ENCODE data around the gene KRTAP10-1. TPM values are rescaled to one million over a fixed set of nuclear protein-coding genes. Genes with fewer than 3 reads are reported as not detected.
"Not testable (repeated sequence)": the region's sequence is repeated elsewhere in the genome, so short reads cannot be mapped to it uniquely, and the experiment has no call there.

The KRTAP10-1 gene
- total and polyA plus RNA-seq, 4 donors = not detected

GRCh38 chr21:44507673-44508425, 32.1 kb downstream of the KRTAP10-1 start:
- Histone ChIP-seq H3K27ac (ENCODE audit: low read depth, low read length) (no peak overlapping the region), H3K27me3 (ENCODE audit: control insufficient read depth, insufficient read depth, low read length) (peaks cover 4% of the 10 kb centered on the region), H3K4me1 (ENCODE audit: control insufficient read depth, insufficient read depth, low read length) (peaks cover 19% of the 10 kb centered on the region), H3K4me3 (ENCODE audit: low read depth, low read length) (no peak overlapping the region), H3K9me3 (ENCODE audit: control insufficient read depth, insufficient read depth, low read length) (no peaks in the 10 kb centered on the region), H3K36me3 (ENCODE audit: control insufficient read depth, insufficient read depth, low read length) (no peaks in the 10 kb centered on the region)
- 82% methylated on average over 13 of the region's 26 CpGs for WGBS (ENCODE audit: insufficient coverage)
- no peak for DNase-seq (ENCODE audit: low read depth in 4 of 6, low spot score in 6 of 6)

- H3K4me3 ChIP-seq (ENCODE audit: low read depth, low read length) = no peak overlapping the region
- no peak overlapping the region for H3K27ac ChIP-seq (ENCODE audit: low read depth, low read length)
- peaks cover 4% of the 10 kb centered on the region for H3K27me3 ChIP-seq (ENCODE audit: control insufficient read depth, insufficient read depth, low read length)
- H3K36me3 ChIP-seq (ENCODE audit: control insufficient read depth, insufficient read depth, low read length) = peaks cover 2% of the 10 kb centered on the region
- H3K4me1 ChIP-seq (ENCODE audit: control insufficient read depth, insufficient read depth, low read length) = peaks cover 22% of the 10 kb centered on the region
- DNase-seq (ENCODE audit: low read depth in 4 of 6, low spot score in 6 of 6) = no peak
- no peaks in the 10 kb centered on the region for H3K9me3 ChIP-seq (ENCODE audit: control insufficient read depth, insufficient read depth, low read length)
- WGBS (ENCODE audit: insufficient coverage) = 88% methylated on average over 43 of the region's 44 CpGs
These were observed 33.4 kb downstream of the KRTAP10-1 start for GRCh38 chr21:44506279-44507255.

- Histone ChIP-seq H3K27me3 (ENCODE audit: control insufficient read depth, insufficient read depth, low read length) (peaks cover 4% of the 10 kb centered on the region), H3K27ac (ENCODE audit: low read depth, low read length) (no peak overlapping the region), H3K4me1 (ENCODE audit: control insufficient read depth, insufficient read depth, low read length) (peaks cover 24% of the 10 kb centered on the region), H3K9me3 (ENCODE audit: control insufficient read depth, insufficient read depth, low read length) (no peaks in the 10 kb centered on the region), H3K36me3 (ENCODE audit: control insufficient read depth, insufficient read depth, low read length) (peaks cover 2% of the 10 kb centered on the region), H3K4me3 (ENCODE audit: low read depth, low read length) (no peak overlapping the region)
- WGBS (ENCODE audit: insufficient coverage) = 51% methylated on average over 16 of the region's 16 CpGs
- peak in 2 of 6 donors; percentile 24 to 26 for DNase-seq (ENCODE audit: low read depth in 4 of 6, low spot score in 6 of 6)
These were observed 34.2 kb downstream of the KRTAP10-1 start for GRCh38 chr21:44505673-44506278.

- Histone ChIP-seq H3K36me3 (ENCODE audit: control insufficient read depth, insufficient read depth, low read length) (peaks cover 8% of the 10 kb centered on the region), H3K4me1 (ENCODE audit: control insufficient read depth, insufficient read depth, low read length) (peaks cover 15% of the 10 kb centered on the region), H3K4me3 (ENCODE audit: low read depth, low read length) (no peak overlapping the region), H3K27ac (ENCODE audit: low read depth, low read length) (no peak overlapping the region), H3K9me3 (ENCODE audit: control insufficient read depth, insufficient read depth, low read length) (no peaks in the 10 kb centered on the region), H3K27me3 (ENCODE audit: control insufficient read depth, insufficient read depth, low read length) (no peaks in the 10 kb centered on the region)
- no peak for DNase-seq (ENCODE audit: low read depth in 4 of 6, low spot score in 6 of 6)
- WGBS (ENCODE audit: insufficient coverage) = 82% methylated on average over 20 of the region's 20 CpGs
These were observed 36.0 kb downstream of the KRTAP10-1 start for GRCh38 chr21:44503901-44504399.

GRCh38 chr21:44503006-44503889, 36.7 kb downstream of the KRTAP10-1 start:
- not testable (repeated sequence) for H3K9me3 ChIP-seq (ENCODE audit: control insufficient read depth, insufficient read depth, low read length); H3K36me3 ChIP-seq (ENCODE audit: control insufficient read depth, insufficient read depth, low read length); H3K4me3 ChIP-seq (ENCODE audit: low read depth, low read length); H3K27ac ChIP-seq (ENCODE audit: low read depth, low read length); DNase-seq (ENCODE audit: low read depth in 4 of 6, low spot score in 6 of 6); H3K27me3 ChIP-seq (ENCODE audit: control insufficient read depth, insufficient read depth, low read length)
- H3K4me1 ChIP-seq (ENCODE audit: control insufficient read depth, insufficient read depth, low read length) = peaks cover 15% of the 10 kb centered on the region
- 82% methylated on average over 32 of the region's 44 CpGs for WGBS (ENCODE audit: insufficient coverage)

GRCh38 chr21:44502171-44502958, 37.6 kb downstream of the KRTAP10-1 start:
- Histone ChIP-seq H3K9me3 (ENCODE audit: control insufficient read depth, insufficient read depth, low read length) (no peaks in the 10 kb centered on the region), H3K4me1 (ENCODE audit: control insufficient read depth, insufficient read depth, low read length) (peaks cover 16% of the 10 kb centered on the region), H3K27me3 (ENCODE audit: control insufficient read depth, insufficient read depth, low read length) (no peaks in the 10 kb centered on the region), H3K4me3 (ENCODE audit: low read depth, low read length) (no peak overlapping the region), H3K36me3 (ENCODE audit: control insufficient read depth, insufficient read depth, low read length) (peaks cover 8% of the 10 kb centered on the region), H3K27ac (ENCODE audit: low read depth, low read length) (no peak overlapping the region)
- 83% methylated on average over 22 of the region's 27 CpGs for WGBS (ENCODE audit: insufficient coverage)
- DNase-seq (ENCODE audit: low read depth in 4 of 6, low spot score in 6 of 6) = peak in 1 of 6 donors; percentile 79

- Histone ChIP-seq H3K4me1 (ENCODE audit: control insufficient read depth, insufficient read depth, low read length) (peaks cover 19% of the 10 kb centered on the region), H3K9me3 (ENCODE audit: control insufficient read depth, insufficient read depth, low read length) (no peaks in the 10 kb centered on the region), H3K4me3 (ENCODE audit: low read depth, low read length) (no peak overlapping the region), H3K27me3 (ENCODE audit: control insufficient read depth, insufficient read depth, low read length) (no peaks in the 10 kb centered on the region), H3K36me3 (ENCODE audit: control insufficient read depth, insufficient read depth, low read length) (peaks cover 8% of the 10 kb centered on the region), H3K27ac (ENCODE audit: low read depth, low read length) (no peak overlapping the region)
- 87% methylated on average over 15 of the region's 19 CpGs for WGBS (ENCODE audit: insufficient coverage)
- DNase-seq (ENCODE audit: low read depth in 4 of 6, low spot score in 6 of 6) = no peak
These were observed 39.9 kb downstream of the KRTAP10-1 start for GRCh38 chr21:44500111-44500510.

GRCh38 chr21:44499631-44500030, 40.4 kb downstream of the KRTAP10-1 start:
- WGBS (ENCODE audit: insufficient coverage) = 84% methylated on average over 23 of the region's 23 CpGs
- H3K27me3 ChIP-seq (ENCODE audit: control insufficient read depth, insufficient read depth, low read length) = no peaks in the 10 kb centered on the region

More at GRCh38 chr21:44499631-44500030, 40.4 kb downstream of the KRTAP10-1 start:
- DNase-seq (ENCODE audit: low read depth in 4 of 6, low spot score in 6 of 6) = no peak
- no peak overlapping the region for H3K4me3 ChIP-seq (ENCODE audit: low read depth, low read length)
- peaks cover 8% of the 10 kb centered on the region for H3K36me3 ChIP-seq (ENCODE audit: control insufficient read depth, insufficient read depth, low read length)
- H3K4me1 ChIP-seq (ENCODE audit: control insufficient read depth, insufficient read depth, low read length) = peaks cover 19% of the 10 kb centered on the region
- H3K9me3 ChIP-seq (ENCODE audit: control insufficient read depth, insufficient read depth, low read length) = no peaks in the 10 kb centered on the region
- H3K27ac ChIP-seq (ENCODE audit: low read depth, low read length) = no peak overlapping the region

All from spinal cord (tissue), 10 donors.